A673 (cell line): ENCODE results near the gene BAIAP2L1.

Experiments
- EZH2 ChIP-seq: fragments of 200-600 bp; sonication (generic); IDR thresholded peaks from 2 replicates; pipeline ENCODE4 v1.6.1; 2017; ENCODE audit warnings: borderline replicate concordance, low read depth, mild to moderate bottlenecking, mixed read lengths, antibody characterized with exemption, low read length; ENCODE audit not compliant: poor library complexity, severe bottlenecking
- TF ChIP-seq, protein P1 (sequence below): fragments of 300-800, 200-600 bp; sonication (generic); conservative IDR thresholded peaks from 2 replicates; pipeline ENCODE4 v1.5.1; 2017; ENCODE audit warnings: low read depth, mild to moderate bottlenecking, antibody characterized with exemption, low read length, moderate library complexity, mixed read lengths

DNA sequence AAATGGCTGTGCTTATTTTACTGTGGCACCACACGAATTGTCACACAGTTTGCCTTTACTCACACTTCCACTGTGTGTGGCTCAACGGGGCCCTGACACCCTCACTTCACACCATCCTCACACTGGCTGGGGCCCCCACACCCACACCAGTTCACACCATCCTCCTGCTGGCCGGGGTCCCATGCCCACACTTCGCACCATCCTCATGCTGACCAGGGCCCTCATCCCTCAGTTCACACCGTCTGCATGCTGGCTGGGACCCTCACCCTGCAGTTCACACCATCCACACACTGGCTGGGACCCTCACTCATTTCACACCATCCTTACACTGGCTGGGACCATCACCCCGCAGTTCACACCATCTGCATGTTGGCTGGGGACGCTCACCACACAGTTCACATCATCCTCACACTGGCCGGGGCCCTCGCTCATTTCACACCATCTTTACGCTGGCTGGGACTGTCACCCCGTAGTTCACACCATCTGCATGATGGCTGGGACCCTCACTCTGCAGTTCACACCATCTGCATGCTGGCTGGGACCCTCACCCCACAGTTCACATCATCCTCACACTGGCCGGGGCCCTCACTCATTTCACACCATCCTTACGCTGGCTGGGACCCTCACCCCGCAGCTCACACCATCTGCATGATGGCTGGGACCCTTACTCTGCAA is 83.4 kb downstream of the BAIAP2L1 start:
- TF ChIP-seq EZH2, result no peak
- TF ChIP-seq, protein P1, sequence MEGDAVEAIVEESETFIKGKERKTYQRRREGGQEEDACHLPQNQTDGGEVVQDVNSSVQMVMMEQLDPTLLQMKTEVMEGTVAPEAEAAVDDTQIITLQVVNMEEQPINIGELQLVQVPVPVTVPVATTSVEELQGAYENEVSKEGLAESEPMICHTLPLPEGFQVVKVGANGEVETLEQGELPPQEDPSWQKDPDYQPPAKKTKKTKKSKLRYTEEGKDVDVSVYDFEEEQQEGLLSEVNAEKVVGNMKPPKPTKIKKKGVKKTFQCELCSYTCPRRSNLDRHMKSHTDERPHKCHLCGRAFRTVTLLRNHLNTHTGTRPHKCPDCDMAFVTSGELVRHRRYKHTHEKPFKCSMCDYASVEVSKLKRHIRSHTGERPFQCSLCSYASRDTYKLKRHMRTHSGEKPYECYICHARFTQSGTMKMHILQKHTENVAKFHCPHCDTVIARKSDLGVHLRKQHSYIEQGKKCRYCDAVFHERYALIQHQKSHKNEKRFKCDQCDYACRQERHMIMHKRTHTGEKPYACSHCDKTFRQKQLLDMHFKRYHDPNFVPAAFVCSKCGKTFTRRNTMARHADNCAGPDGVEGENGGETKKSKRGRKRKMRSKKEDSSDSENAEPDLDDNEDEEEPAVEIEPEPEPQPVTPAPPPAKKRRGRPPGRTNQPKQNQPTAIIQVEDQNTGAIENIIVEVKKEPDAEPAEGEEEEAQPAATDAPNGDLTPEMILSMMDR, result no peak
